ENCODE measurements around the gene LAMB2.

Gene LAMB2

GRCh38 chr3:49119439-49119838 lies 13.4 kb downstream of the LAMB2 start:
- peak overlapping the region; percentile 93 for H3K27ac ChIP-seq (ENCODE audit: low read length)
- peaks cover 52 to 83% of the 10 kb centered on the region in 2 donors for H3K36me3 ChIP-seq (ENCODE audit: control insufficient read depth in 1 of 2, insufficient read depth in 2 of 2, low read length in 2 of 2)
- H3K4me3 ChIP-seq (ENCODE audit: low read depth in 1 of 2, low read length in 2 of 2) = peak overlapping the region; percentile 96 to 98
- peaks cover 13 to 22% of the 10 kb centered on the region in 2 donors for H3K4me1 ChIP-seq (ENCODE audit: control insufficient read depth in 1 of 2, insufficient read depth in 2 of 2, low read length in 2 of 2)
- H3K9me3 ChIP-seq (ENCODE audit: control insufficient read depth in 1 of 2, low read length in 2 of 2) = no peaks in the 10 kb centered on the region
- H3K27me3 ChIP-seq (ENCODE audit: low read depth, low read length) = no peaks in the 10 kb centered on the region

- Histone ChIP-seq H3K4me3 (ENCODE audit: low read depth in 1 of 2, low read length in 2 of 2) (peak overlapping the region; percentile 96 to 98), H3K36me3 (ENCODE audit: control insufficient read depth in 1 of 2, insufficient read depth in 2 of 2, low read length in 2 of 2) (peaks cover 52 to 83% of the 10 kb centered on the region in 2 donors), H3K27ac (ENCODE audit: low read length) (peak overlapping the region; percentile 93), H3K4me1 (ENCODE audit: control insufficient read depth in 1 of 2, insufficient read depth in 2 of 2, low read length in 2 of 2) (peaks cover 13 to 22% of the 10 kb centered on the region in 2 donors), H3K27me3 (ENCODE audit: low read depth, low read length) (no peaks in the 10 kb centered on the region), H3K9me3 (ENCODE audit: control insufficient read depth in 1 of 2, low read length in 2 of 2) (no peaks in the 10 kb centered on the region)
Observed at GRCh38 chr3:49119036-49119435, 13.8 kb downstream of the LAMB2 start.

- Histone ChIP-seq H3K36me3 (ENCODE audit: control insufficient read depth in 1 of 2, insufficient read depth in 2 of 2, low read length in 2 of 2) (peaks cover 75 to 95% of the 10 kb centered on the region in 2 donors), H3K4me1 (ENCODE audit: control insufficient read depth in 1 of 2, insufficient read depth in 2 of 2, low read length in 2 of 2) (no peaks in the 10 kb centered on the region), H3K4me3 (ENCODE audit: low read depth in 1 of 2, low read length in 2 of 2) (no peak overlapping the region), H3K27ac (ENCODE audit: low read length) (no peak overlapping the region), H3K27me3 (ENCODE audit: low read depth, low read length) (no peaks in the 10 kb centered on the region), H3K9me3 (ENCODE audit: control insufficient read depth in 1 of 2, low read length in 2 of 2) (no peaks in the 10 kb centered on the region)
Observed at GRCh38 chr3:49112262-49112661, 20.6 kb downstream of the LAMB2 start.

GRCh38 chr3:49111347-49111746 lies 21.5 kb downstream of the LAMB2 start:
- H3K4me3 ChIP-seq (ENCODE audit: low read depth in 1 of 2, low read length in 2 of 2) = no peak overlapping the region
- H3K4me1 ChIP-seq (ENCODE audit: control insufficient read depth in 1 of 2, insufficient read depth in 2 of 2, low read length in 2 of 2) = no peaks in the 10 kb centered on the region
- H3K27me3 ChIP-seq (ENCODE audit: low read depth, low read length) = no peaks in the 10 kb centered on the region
- no peak overlapping the region for H3K27ac ChIP-seq (ENCODE audit: low read length)
- H3K9me3 ChIP-seq (ENCODE audit: control insufficient read depth in 1 of 2, low read length in 2 of 2) = no peaks in the 10 kb centered on the region
- H3K36me3 ChIP-seq (ENCODE audit: control insufficient read depth in 1 of 2, insufficient read depth in 2 of 2, low read length in 2 of 2) = peaks cover 68 to 87% of the 10 kb centered on the region in 2 donors

GRCh38 chr3:49110780-49111179 lies 22.1 kb downstream of the LAMB2 start:
- Histone ChIP-seq H3K27me3 (ENCODE audit: low read depth, low read length) (no peaks in the 10 kb centered on the region), H3K4me1 (ENCODE audit: control insufficient read depth in 1 of 2, insufficient read depth in 2 of 2, low read length in 2 of 2) (no peaks in the 10 kb centered on the region), H3K4me3 (ENCODE audit: low read depth in 1 of 2, low read length in 2 of 2) (no peak overlapping the region), H3K27ac (ENCODE audit: low read length) (no peak overlapping the region), H3K9me3 (ENCODE audit: control insufficient read depth in 1 of 2, low read length in 2 of 2) (no peaks in the 10 kb centered on the region), H3K36me3 (ENCODE audit: control insufficient read depth in 1 of 2, insufficient read depth in 2 of 2, low read length in 2 of 2) (peaks cover 63 to 82% of the 10 kb centered on the region in 2 donors)

- peaks cover 8 to 17% of the 10 kb centered on the region in 2 donors for H3K4me1 ChIP-seq (ENCODE audit: control insufficient read depth in 1 of 2, insufficient read depth in 2 of 2, low read length in 2 of 2)
- no peak overlapping the region for H3K27ac ChIP-seq (ENCODE audit: low read length)
- H3K9me3 ChIP-seq (ENCODE audit: control insufficient read depth in 1 of 2, low read length in 2 of 2) = no peaks in the 10 kb centered on the region
- H3K36me3 ChIP-seq (ENCODE audit: control insufficient read depth in 1 of 2, insufficient read depth in 2 of 2, low read length in 2 of 2) = peaks cover 41 to 57% of the 10 kb centered on the region in 2 donors
- H3K27me3 ChIP-seq (ENCODE audit: low read depth, low read length) = no peaks in the 10 kb centered on the region
- H3K4me3 ChIP-seq (ENCODE audit: low read depth in 1 of 2, low read length in 2 of 2) = no peak overlapping the region
Observed at GRCh38 chr3:49108346-49108745, 24.5 kb downstream of the LAMB2 start.

GRCh38 chr3:49104427-49105291 lies 28.2 kb downstream of the LAMB2 start, which contains the start of gene QARS1:
TSS of gene QARS1 (minus strand) at chr3:49104757. CDS start at chr3:49104733, 24 bp downstream.
- Histone ChIP-seq H3K4me1 (ENCODE audit: control insufficient read depth in 1 of 2, insufficient read depth in 2 of 2, low read length in 2 of 2) (peaks cover 9 to 20% of the 10 kb centered on the region in 2 donors), H3K27ac (ENCODE audit: low read length) (peak within 1 kb of the TSS; percentile 94), H3K4me3 (ENCODE audit: low read depth in 1 of 2, low read length in 2 of 2) (peak within 1 kb of the TSS; percentile 97 to 98), H3K9me3 (ENCODE audit: control insufficient read depth in 1 of 2, low read length in 2 of 2) (no peaks in the 10 kb centered on the region), H3K36me3 (ENCODE audit: control insufficient read depth in 1 of 2, insufficient read depth in 2 of 2, low read length in 2 of 2) (peaks cover 38 to 55% of the 10 kb centered on the region in 2 donors), H3K27me3 (ENCODE audit: low read depth, low read length) (no peaks in the 10 kb centered on the region)

GRCh38 chr3:49104052-49104426 lies 28.8 kb downstream of the LAMB2 start:
- H3K9me3 ChIP-seq (ENCODE audit: control insufficient read depth in 1 of 2, low read length in 2 of 2) = no peaks in the 10 kb centered on the region
- H3K36me3 ChIP-seq (ENCODE audit: control insufficient read depth in 1 of 2, insufficient read depth in 2 of 2, low read length in 2 of 2) = peaks cover 38 to 55% of the 10 kb centered on the region in 2 donors
- H3K27ac ChIP-seq (ENCODE audit: low read length) = peak overlapping the region; percentile 94

GRCh38 chr3:49100046-49100615 lies 32.7 kb downstream of the LAMB2 start:
- Histone ChIP-seq H3K27ac (ENCODE audit: low read length) (no peak overlapping the region), H3K4me3 (ENCODE audit: low read depth in 1 of 2, low read length in 2 of 2) (no peak overlapping the region), H3K27me3 (ENCODE audit: low read depth, low read length) (no peaks in the 10 kb centered on the region), H3K4me1 (ENCODE audit: control insufficient read depth in 1 of 2, insufficient read depth in 2 of 2, low read length in 2 of 2) (peaks cover 9 to 14% of the 10 kb centered on the region in 2 donors), H3K36me3 (ENCODE audit: control insufficient read depth in 1 of 2, insufficient read depth in 2 of 2, low read length in 2 of 2) (peaks cover 48 to 59% of the 10 kb centered on the region in 2 donors), H3K9me3 (ENCODE audit: control insufficient read depth in 1 of 2, low read length in 2 of 2) (no peaks in the 10 kb centered on the region)

More at GRCh38 chr3:49104052-49104426, 28.8 kb downstream of the LAMB2 start:
- H3K4me1 ChIP-seq (ENCODE audit: control insufficient read depth in 1 of 2, insufficient read depth in 2 of 2, low read length in 2 of 2) = peaks cover 9 to 20% of the 10 kb centered on the region in 2 donors
- H3K27me3 ChIP-seq (ENCODE audit: low read depth, low read length) = no peaks in the 10 kb centered on the region
- peak overlapping the region; percentile 97 to 98 for H3K4me3 ChIP-seq (ENCODE audit: low read depth in 1 of 2, low read length in 2 of 2)

- Histone ChIP-seq H3K4me1 (ENCODE audit: control insufficient read depth in 1 of 2, insufficient read depth in 2 of 2, low read length in 2 of 2) (peaks cover 8 to 18% of the 10 kb centered on the region in 2 donors), H3K9me3 (ENCODE audit: control insufficient read depth in 1 of 2, low read length in 2 of 2) (no peaks in the 10 kb centered on the region), H3K36me3 (ENCODE audit: control insufficient read depth in 1 of 2, insufficient read depth in 2 of 2, low read length in 2 of 2) (peaks cover 48 to 59% of the 10 kb centered on the region in 2 donors), H3K4me3 (ENCODE audit: low read depth in 1 of 2, low read length in 2 of 2) (no peak overlapping the region), H3K27ac (ENCODE audit: low read length) (no peak overlapping the region), H3K27me3 (ENCODE audit: low read depth, low read length) (no peaks in the 10 kb centered on the region)
Observed at GRCh38 chr3:49098910-49099630, 33.8 kb downstream of the LAMB2 start.

GRCh38 chr3:49098429-49098828 lies 34.4 kb downstream of the LAMB2 start:
- H3K27me3 ChIP-seq (ENCODE audit: low read depth, low read length) = no peaks in the 10 kb centered on the region
- H3K4me1 ChIP-seq (ENCODE audit: control insufficient read depth in 1 of 2, insufficient read depth in 2 of 2, low read length in 2 of 2) = peaks cover 2 to 11% of the 10 kb centered on the region in 2 donors
- H3K27ac ChIP-seq (ENCODE audit: low read length) = no peak overlapping the region
- H3K4me3 ChIP-seq (ENCODE audit: low read depth in 1 of 2, low read length in 2 of 2) = no peak overlapping the region
- H3K9me3 ChIP-seq (ENCODE audit: control insufficient read depth in 1 of 2, low read length in 2 of 2) = no peaks in the 10 kb centered on the region
- peaks cover 48 to 60% of the 10 kb centered on the region in 2 donors for H3K36me3 ChIP-seq (ENCODE audit: control insufficient read depth in 1 of 2, insufficient read depth in 2 of 2, low read length in 2 of 2)

Data from muscle layer of duodenum (tissue), 2 donors.